Endometrial microvascular endothelial cells (primary cell): Measurements from ENCODE around the gene CORO2B. TPM values are rescaled to one million over a fixed set of nuclear protein-coding genes. Genes with fewer than 3 reads are reported as not detected.

Experiments used
- in situ Hi-C: cut with HindIII; loops from 2 replicates; pipeline ENCODE4 v1.10.0; 2017; ENCODE audit warnings: low sequenced_read_pairs, low pct_unique_long_range_greater_than_20kb; ENCODE audit errors: inconsistent ontology term
- total RNA-seq: library from RNA; depleted of rRNA; stranded (reverse); fragments of >200 nt; gene quantifications from one replicate; pipeline ENCODE4 v1.2.3, GENCODE V29; 2015; ENCODE audit errors: inconsistent ontology term

The CORO2B gene
- 4.0 TPM for total RNA-seq

GRCh38 chr15:68578980-68579935 is at the start of gene CORO2B:
CORO2B (plus strand) TSS chr15:68578993; CDS start chr15:68579263, 270 bp downstream.
- in situ Hi-C loops: no loop called here

GRCh38 chr15:68531387-68532179 is 47.2 kb upstream of the CORO2B start:
- in situ Hi-C loops: no loop called here

- in situ Hi-C loops: no loop called here
These were observed 42.3 kb upstream of the CORO2B start for GRCh38 chr15:68536331-68537095.

- in situ Hi-C loops: no loop called here
These were observed 41.7 kb upstream of the CORO2B start for GRCh38 chr15:68537097-68537496.

- in situ Hi-C loops: no loop called here
These were observed 41.3 kb upstream of the CORO2B start for GRCh38 chr15:68537506-68537905.

- in situ Hi-C loops: no loop called here
These were observed 40.5 kb upstream of the CORO2B start for GRCh38 chr15:68538311-68538710.

- in situ Hi-C loops: no loop called here
These were observed 37.0 kb upstream of the CORO2B start for GRCh38 chr15:68541743-68542142.

GRCh38 chr15:68542348-68542747 is 36.4 kb upstream of the CORO2B start:
- in situ Hi-C loops: no loop called here

GRCh38 chr15:68542771-68543164 is 36.0 kb upstream of the CORO2B start:
- in situ Hi-C loops: no loop called here

- in situ Hi-C loops: no loop called here
These were observed 35.4 kb upstream of the CORO2B start for GRCh38 chr15:68543165-68544008.

GRCh38 chr15:68546318-68546717 is 32.5 kb upstream of the CORO2B start:
- in situ Hi-C loops: no loop called here

- in situ Hi-C loops: no loop called here
These were observed 30.4 kb upstream of the CORO2B start for GRCh38 chr15:68548364-68548763.

- in situ Hi-C loops: no loop called here
These were observed 28.8 kb upstream of the CORO2B start for GRCh38 chr15:68550004-68550403.

- in situ Hi-C loops: no loop called here
These were observed 28.1 kb upstream of the CORO2B start for GRCh38 chr15:68550498-68551295.

- in situ Hi-C loops: no loop called here
These were observed 27.5 kb upstream of the CORO2B start for GRCh38 chr15:68551296-68551635.

GRCh38 chr15:68552344-68552743 is 26.4 kb upstream of the CORO2B start:
- in situ Hi-C loops: no loop called here

- in situ Hi-C loops: no loop called here
These were observed 26.0 kb upstream of the CORO2B start for GRCh38 chr15:68552773-68553172.
